ENCODE data around the gene SPPL3.

The SPPL3 gene

DNA sequence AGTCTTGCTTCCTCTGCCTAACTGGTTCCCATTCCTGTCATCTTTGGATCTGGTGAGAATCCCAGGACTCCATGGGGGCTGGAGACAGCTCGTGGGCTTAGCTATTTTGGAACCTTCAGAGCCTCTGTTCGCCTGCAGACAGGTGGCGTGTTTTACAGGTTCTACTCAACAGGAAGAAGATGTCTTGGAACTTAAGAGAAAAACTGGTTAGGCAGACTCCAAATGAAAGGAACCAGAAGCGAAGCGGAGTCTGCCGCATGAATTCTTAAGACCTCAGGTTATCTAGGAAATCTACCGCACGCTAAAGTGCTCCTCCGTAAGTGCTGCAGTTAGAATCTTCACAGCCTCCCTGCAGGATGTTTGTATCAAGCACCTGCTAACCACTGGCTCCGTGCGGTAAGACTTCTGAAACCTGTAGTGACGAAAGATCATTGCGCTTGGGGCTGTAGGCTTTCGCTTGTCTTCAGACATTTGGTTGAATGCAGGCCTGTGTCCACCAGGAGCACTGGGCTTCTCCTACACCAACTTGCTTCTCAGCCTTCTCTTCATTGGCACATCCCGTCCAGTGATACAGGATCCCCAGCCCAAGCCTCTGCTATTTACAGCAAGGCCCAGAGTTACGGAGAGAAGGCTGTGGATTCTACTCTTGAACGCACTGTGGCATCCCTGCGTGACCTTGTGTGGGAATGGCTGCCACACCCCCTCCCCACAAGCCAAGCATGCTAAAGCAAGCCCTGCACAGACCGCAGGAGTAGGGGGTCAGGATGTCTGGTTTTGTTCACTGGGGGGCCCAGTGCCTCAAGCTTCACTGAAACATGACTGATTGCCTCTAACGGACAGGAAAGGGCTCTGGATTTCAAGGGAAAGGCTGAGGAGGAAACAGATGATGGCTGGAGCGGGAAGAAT, 143.6 kb downstream of the SPPL3 start:
- no peaks in the 10 kb centered on the region for H3K27me3 ChIP-seq (ENCODE audit: insufficient read depth, low read length)
- no peaks in the 10 kb centered on the region for H3K4me1 ChIP-seq (ENCODE audit: insufficient read depth, low read length)
- no peaks in the 10 kb centered on the region for H3K9me3 ChIP-seq (ENCODE audit: low read length)
- no peak overlapping the region for H3K4me3 ChIP-seq (ENCODE audit: low read length)
- peaks cover 47% of the 10 kb centered on the region for H3K36me3 ChIP-seq (ENCODE audit: insufficient read depth, low read length)
- no peak overlapping the region for H2AFZ ChIP-seq (ENCODE audit: low read depth, low read length)

DNA sequence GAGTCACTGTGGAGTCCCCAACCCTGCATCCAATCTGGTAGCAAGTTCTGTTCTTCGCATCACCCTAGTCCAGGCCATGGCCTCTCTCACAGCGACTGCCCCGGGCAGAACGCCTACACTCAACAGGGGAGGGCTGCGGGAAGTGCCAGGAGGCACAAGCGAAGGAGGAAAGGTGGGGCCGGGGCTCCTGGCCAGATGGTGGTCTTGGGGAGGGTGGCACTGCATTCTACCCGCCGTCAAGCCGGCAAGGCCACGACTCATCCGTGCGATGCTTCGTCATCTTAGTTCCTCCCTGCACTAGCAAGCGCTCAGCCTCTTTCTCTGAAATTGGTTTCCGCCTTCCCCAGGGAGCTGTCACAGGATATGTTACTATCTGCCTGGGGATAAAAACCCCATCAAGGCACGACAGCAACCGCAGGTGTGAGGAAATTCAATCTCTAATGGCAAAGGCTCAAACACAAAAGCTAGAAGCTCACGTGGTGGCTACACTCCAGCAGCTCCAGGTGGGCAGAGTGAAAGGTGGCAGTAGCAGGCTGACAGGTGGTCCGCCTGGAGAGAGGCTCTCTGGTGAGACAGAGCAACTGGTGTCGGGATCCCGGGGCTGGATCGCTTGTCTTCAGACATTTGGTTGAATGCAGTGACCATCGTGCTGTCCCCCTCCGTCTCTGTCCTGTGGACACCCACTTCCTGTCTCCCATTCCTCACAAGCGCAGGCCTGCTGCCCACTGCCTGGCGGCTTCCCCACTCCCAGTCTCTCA, 144.4 kb downstream of the SPPL3 start:
- peaks cover 40% of the 10 kb centered on the region for H3K36me3 ChIP-seq (ENCODE audit: insufficient read depth, low read length)
- no peaks in the 10 kb centered on the region for H3K4me1 ChIP-seq (ENCODE audit: insufficient read depth, low read length)
- no peak overlapping the region for H3K4me3 ChIP-seq (ENCODE audit: low read length)
- H3K27me3 ChIP-seq (ENCODE audit: insufficient read depth, low read length): no peaks in the 10 kb centered on the region
- no peak overlapping the region for H2AFZ ChIP-seq (ENCODE audit: low read depth, low read length)
- no peaks in the 10 kb centered on the region for H3K9me3 ChIP-seq (ENCODE audit: low read length)

DNA sequence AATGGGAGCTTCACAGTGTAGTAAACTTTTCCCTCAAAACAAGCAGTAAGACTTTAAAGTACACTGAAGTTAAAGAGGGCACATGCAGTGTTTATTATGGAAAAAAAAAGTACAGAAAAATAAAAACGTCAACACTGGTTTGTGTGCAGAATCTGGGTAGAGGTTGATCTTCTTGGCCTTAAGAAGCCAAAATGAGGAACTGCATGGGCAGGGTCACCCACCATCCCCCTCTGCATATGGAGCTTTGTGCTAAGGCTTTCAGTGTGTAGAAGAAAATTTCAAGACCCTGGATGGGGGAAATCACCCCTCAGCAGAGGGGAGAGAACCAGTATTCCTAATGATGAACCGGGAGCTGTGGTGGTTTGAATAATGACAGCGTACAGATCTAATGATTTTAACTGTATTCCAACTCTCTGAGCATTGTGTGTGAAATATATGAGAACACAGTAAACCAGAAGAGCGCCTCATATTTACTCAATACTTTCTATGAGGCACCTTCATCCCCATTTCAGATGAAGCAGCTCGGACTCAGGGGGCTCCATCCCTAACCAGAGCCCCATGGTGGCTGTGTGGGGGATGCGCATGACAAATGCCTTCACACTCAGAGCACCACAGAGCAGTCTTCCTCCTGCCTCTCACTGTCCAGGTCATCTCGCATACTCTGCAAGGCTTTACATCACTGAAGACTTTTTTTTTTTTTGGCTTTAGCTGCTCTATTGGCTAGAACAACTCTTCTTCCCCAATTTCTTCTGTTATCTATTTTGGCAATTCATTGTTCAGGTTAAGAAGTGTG, 145.2 kb downstream of the SPPL3 start:
- H3K9me3 ChIP-seq (ENCODE audit: low read length): no peaks in the 10 kb centered on the region
- peaks cover 33% of the 10 kb centered on the region for H3K36me3 ChIP-seq (ENCODE audit: insufficient read depth, low read length)
- H3K4me3 ChIP-seq (ENCODE audit: low read length): no peak overlapping the region
- no peaks in the 10 kb centered on the region for H3K4me1 ChIP-seq (ENCODE audit: insufficient read depth, low read length)
- H2AFZ ChIP-seq (ENCODE audit: low read depth, low read length): no peak overlapping the region
- no peaks in the 10 kb centered on the region for H3K27me3 ChIP-seq (ENCODE audit: insufficient read depth, low read length)

DNA sequence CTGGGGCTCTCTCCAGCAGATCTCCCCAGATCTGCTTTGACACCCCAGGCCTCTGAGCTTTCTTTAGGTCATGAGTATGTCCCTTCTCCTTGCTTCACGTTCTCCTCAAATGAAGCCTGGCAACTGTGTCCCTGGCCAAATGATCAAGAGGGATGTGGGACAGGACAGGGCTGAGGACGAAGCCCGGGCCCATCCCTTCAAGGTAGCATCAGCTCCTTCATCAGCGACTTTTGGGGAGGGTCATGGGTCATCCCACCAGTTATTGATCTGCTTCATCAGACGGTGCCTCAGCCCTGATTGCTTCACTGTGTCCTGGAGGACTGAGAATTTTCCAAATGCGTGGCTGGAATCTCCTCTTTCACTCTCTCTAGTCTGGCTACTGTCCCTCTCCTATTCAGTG, 146.2 kb downstream of the SPPL3 start:
- H2AFZ ChIP-seq (ENCODE audit: low read depth, low read length): no peak overlapping the region

DNA sequence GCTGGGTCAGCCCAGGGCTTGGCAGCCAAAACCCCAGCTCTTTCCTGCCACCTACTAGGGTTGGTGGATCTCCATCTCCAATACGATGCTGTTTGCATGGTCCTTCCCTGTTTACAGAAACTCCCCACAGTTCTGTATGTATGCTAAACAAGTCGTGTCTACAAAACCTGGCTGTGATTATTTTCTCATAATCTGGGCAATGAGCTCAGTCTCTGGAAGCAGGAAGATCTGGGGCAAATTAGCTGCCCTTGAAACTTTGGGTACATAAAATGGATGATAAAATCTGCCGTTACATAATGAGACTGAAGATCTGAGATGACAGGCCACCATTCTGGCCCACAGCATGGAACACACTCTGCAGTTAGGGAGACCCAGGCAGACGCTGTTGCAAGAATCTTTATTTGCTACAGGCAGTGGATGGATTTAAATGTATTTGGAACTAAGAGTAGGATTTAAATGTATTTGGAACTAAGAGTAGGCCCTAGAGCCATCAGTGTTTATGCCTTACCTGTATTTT, 146.9 kb downstream of the SPPL3 start:
- H3K4me1 ChIP-seq (ENCODE audit: insufficient read depth, low read length): no peaks in the 10 kb centered on the region
- no peak overlapping the region for H3K4me3 ChIP-seq (ENCODE audit: low read length)
- no peaks in the 10 kb centered on the region for H3K9me3 ChIP-seq (ENCODE audit: low read length)
- no peaks in the 10 kb centered on the region for H3K27me3 ChIP-seq (ENCODE audit: insufficient read depth, low read length)
- H2AFZ ChIP-seq (ENCODE audit: low read depth, low read length): no peak overlapping the region
- H3K36me3 ChIP-seq (ENCODE audit: insufficient read depth, low read length): peaks cover 21% of the 10 kb centered on the region

More for the DNA sequence above, 146.2 kb downstream of the SPPL3 start:
- Histone ChIP-seq H3K9me3 (ENCODE audit: low read length) (no peaks in the 10 kb centered on the region), H3K36me3 (ENCODE audit: insufficient read depth, low read length) (peaks cover 23% of the 10 kb centered on the region), H3K27me3 (ENCODE audit: insufficient read depth, low read length) (no peaks in the 10 kb centered on the region), H3K4me3 (ENCODE audit: low read length) (no peak overlapping the region), H3K4me1 (ENCODE audit: insufficient read depth, low read length) (no peaks in the 10 kb centered on the region)

DNA sequence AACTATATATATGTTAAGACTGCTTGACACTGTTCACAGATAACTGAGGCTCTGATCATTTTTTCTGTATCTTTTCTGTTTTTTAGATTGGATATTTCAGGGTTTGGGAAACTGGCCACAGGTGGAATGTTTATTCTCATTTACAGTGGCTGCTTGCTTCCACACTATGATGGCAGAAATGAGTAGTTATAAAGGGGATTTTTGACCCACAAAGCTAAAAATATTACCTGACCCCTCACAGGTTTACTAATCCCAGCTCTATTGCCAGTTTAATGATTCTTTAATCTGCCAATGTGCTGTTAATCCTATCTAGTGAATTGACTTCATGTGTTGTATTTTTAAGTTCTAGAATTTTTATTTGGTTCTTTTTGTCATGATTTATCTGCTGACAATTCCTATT, 148.9 kb downstream of the SPPL3 start:
- Histone ChIP-seq H3K9me3 (ENCODE audit: low read length) (no peaks in the 10 kb centered on the region), H3K4me3 (ENCODE audit: low read length) (no peak overlapping the region), H2AFZ (ENCODE audit: low read depth, low read length) (no peak overlapping the region), H3K27me3 (ENCODE audit: insufficient read depth, low read length) (no peaks in the 10 kb centered on the region), H3K4me1 (ENCODE audit: insufficient read depth, low read length) (no peaks in the 10 kb centered on the region), H3K36me3 (ENCODE audit: insufficient read depth, low read length) (peaks cover 2% of the 10 kb centered on the region)

DNA sequence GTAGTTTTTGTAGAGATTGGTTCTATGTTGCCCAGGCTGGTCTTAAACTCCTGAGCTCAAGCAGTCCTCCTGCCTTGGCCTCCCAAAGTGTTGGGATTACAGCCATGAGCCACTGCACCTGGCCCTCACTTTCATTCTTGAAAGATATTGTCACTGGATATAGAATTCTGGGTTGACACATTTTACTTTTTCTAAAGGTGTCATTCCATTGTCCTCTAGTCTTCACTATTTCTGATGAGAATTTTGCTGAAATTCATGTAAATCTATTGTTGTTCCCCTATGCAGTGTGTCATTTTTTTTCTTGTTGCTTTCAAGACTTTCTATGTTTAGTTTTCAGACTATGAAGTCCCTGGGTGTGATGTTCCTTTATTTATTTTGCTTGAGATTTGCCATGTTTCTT, 149.4 kb downstream of the SPPL3 start:
- Histone ChIP-seq H3K36me3 (ENCODE audit: insufficient read depth, low read length) (peaks cover 2% of the 10 kb centered on the region), H3K4me3 (ENCODE audit: low read length) (no peak overlapping the region), H3K27me3 (ENCODE audit: insufficient read depth, low read length) (no peaks in the 10 kb centered on the region), H3K9me3 (ENCODE audit: low read length) (no peaks in the 10 kb centered on the region), H3K4me1 (ENCODE audit: insufficient read depth, low read length) (no peaks in the 10 kb centered on the region), H2AFZ (ENCODE audit: low read depth, low read length) (no peak overlapping the region)

DNA sequence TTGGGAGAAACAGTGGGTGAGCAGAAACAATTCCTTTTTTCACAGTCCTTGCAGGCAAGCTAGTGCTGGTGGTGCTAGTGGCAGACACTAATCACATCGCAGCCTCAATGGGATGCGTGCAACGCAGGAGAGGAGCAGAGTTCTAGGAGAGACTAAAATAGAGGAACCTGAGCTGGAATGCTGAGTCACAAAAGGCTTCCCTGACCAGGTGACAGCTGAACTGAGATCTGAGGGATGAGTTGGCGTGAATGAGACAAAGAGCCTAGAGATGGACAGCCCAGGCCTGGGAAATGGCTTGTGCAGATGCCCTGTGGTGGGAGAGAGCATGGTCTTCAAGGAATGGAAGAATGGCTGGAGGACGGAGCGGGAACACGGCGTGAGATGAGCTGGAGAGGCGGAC, 152.8 kb downstream of the SPPL3 start:
- H3K4me1 ChIP-seq (ENCODE audit: insufficient read depth, low read length): no peaks in the 10 kb centered on the region
- no peak overlapping the region for H3K4me3 ChIP-seq (ENCODE audit: low read length)
- H3K9me3 ChIP-seq (ENCODE audit: low read length): no peaks in the 10 kb centered on the region
- H3K27me3 ChIP-seq (ENCODE audit: insufficient read depth, low read length): no peaks in the 10 kb centered on the region
- no peak overlapping the region for H2AFZ ChIP-seq (ENCODE audit: low read depth, low read length)
- no peaks in the 10 kb centered on the region for H3K36me3 ChIP-seq (ENCODE audit: insufficient read depth, low read length)

DNA sequence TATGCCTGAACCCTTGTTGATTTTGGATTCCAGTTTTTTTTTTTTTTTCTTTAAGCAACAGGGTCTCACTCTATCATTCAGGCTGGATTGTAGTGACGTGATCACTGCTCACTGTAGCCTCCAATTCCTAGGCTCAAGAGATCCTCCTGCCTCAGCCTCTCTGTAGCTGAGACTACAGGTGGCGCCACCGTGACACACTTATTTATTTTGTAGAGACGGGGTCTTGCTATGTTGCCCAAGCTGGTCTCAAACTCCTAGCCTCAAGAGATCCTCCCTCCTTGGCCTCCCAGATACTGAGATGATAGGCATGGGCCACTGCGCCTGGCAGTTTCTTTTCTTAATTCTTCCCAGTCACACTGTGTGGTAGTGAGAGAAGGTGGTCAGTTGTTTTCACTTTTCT, 153.4 kb downstream of the SPPL3 start:
- H3K4me3 ChIP-seq (ENCODE audit: low read length): no peak overlapping the region
- no peaks in the 10 kb centered on the region for H3K9me3 ChIP-seq (ENCODE audit: low read length)
- no peak overlapping the region for H2AFZ ChIP-seq (ENCODE audit: low read depth, low read length)
- no peaks in the 10 kb centered on the region for H3K4me1 ChIP-seq (ENCODE audit: insufficient read depth, low read length)
- H3K36me3 ChIP-seq (ENCODE audit: insufficient read depth, low read length): no peaks in the 10 kb centered on the region
- H3K27me3 ChIP-seq (ENCODE audit: insufficient read depth, low read length): no peaks in the 10 kb centered on the region

DNA sequence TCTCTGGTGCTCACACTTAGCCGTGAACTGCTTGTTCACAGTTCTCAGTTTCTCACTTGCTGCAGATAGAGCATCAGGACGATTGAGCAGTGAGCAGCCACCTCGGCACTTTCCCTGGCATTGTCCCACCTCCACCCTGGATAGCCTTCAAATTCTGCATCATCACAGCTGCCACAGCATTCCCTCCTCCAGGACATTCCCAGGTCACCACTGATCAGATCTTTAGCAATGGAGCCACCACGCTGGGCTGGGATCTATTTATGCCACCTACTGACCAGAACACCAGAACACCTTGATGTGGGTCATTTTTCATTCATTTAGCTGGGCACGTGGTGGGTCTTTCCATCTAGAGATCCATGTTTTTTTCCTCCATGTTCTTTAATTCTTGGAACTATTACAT, 154.9 kb downstream of the SPPL3 start:
- Histone ChIP-seq H3K4me1 (ENCODE audit: insufficient read depth, low read length) (no peaks in the 10 kb centered on the region), H3K27me3 (ENCODE audit: insufficient read depth, low read length) (no peaks in the 10 kb centered on the region), H2AFZ (ENCODE audit: low read depth, low read length) (no peak overlapping the region), H3K9me3 (ENCODE audit: low read length) (no peaks in the 10 kb centered on the region), H3K36me3 (ENCODE audit: insufficient read depth, low read length) (no peaks in the 10 kb centered on the region), H3K4me3 (ENCODE audit: low read length) (no peak overlapping the region)

DNA sequence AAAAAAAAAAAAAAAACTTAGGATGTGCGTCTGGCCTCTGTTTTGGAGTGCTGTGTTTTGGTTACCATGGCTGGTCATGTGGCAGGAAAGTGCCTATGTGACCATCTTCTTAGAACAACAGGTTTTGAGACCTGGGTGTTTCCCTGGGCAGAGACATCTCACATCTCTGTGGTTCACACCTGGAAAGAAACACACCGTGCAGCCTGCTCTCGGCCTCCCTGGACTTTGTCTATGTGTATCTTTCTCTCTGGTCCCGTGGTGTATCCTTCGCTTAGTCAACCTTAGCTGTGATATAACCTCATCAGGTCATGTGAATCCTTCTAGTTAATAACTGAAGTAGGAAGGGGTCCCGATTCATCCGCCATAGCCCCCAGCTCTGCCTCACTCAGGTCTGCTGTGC, 155.9 kb downstream of the SPPL3 start:
- Histone ChIP-seq H3K9me3 (ENCODE audit: low read length) (no peaks in the 10 kb centered on the region), H3K4me3 (ENCODE audit: low read length) (no peak overlapping the region), H3K27me3 (ENCODE audit: insufficient read depth, low read length) (no peaks in the 10 kb centered on the region), H3K36me3 (ENCODE audit: insufficient read depth, low read length) (no peaks in the 10 kb centered on the region), H3K4me1 (ENCODE audit: insufficient read depth, low read length) (no peaks in the 10 kb centered on the region), H2AFZ (ENCODE audit: low read depth, low read length) (no peak overlapping the region)

DNA sequence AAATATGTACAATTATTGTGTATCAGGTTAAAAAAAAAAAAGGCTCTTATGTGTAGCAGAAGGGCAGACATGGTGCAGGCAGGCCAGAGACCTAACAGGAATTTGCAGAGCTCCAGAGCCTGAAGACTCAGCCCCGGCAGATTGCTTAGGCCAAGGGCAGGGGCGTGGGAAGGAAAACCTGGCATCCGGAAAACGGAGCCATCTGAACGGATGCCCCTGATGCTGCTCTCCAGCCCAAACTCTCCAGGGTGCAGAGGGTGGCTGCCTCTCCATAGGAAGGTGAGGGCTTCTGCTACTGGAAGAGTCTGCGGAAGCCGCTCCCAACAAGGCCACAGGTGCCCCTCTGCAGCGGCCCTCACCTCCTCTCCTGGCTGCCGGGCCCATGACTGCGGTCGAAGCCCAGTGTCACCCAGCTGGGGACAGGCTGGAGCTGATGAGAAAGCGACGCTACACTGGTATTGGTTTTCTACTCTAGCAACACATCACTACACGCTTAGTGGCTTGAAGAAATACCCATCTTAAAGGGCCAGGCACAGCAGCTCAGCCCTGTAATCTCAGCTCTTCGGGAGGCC, 159.2 kb downstream of the SPPL3 start:
- H3K36me3 ChIP-seq (ENCODE audit: insufficient read depth, low read length): no peaks in the 10 kb centered on the region
- no peaks in the 10 kb centered on the region for H3K4me1 ChIP-seq (ENCODE audit: insufficient read depth, low read length)
- H2AFZ ChIP-seq (ENCODE audit: low read depth, low read length): no peak overlapping the region
- H3K9me3 ChIP-seq (ENCODE audit: low read length): no peaks in the 10 kb centered on the region
- H3K27me3 ChIP-seq (ENCODE audit: insufficient read depth, low read length): no peaks in the 10 kb centered on the region
- no peak overlapping the region for H3K4me3 ChIP-seq (ENCODE audit: low read length)

All from neuron (in vitro differentiated cells).